GM21423 (cell line): Measurements from ENCODE around the gene TTLL10.

Source experiments
- ATAC-seq: cut with Tn5 transposase; IDR thresholded peaks from one replicate; pipeline ENCODE4 v1.9.1; 2021; ENCODE audit warnings: mild to moderate bottlenecking, moderate library complexity; ENCODE audit not compliant: unreplicated experiment

TTLL10 gene

DNA sequence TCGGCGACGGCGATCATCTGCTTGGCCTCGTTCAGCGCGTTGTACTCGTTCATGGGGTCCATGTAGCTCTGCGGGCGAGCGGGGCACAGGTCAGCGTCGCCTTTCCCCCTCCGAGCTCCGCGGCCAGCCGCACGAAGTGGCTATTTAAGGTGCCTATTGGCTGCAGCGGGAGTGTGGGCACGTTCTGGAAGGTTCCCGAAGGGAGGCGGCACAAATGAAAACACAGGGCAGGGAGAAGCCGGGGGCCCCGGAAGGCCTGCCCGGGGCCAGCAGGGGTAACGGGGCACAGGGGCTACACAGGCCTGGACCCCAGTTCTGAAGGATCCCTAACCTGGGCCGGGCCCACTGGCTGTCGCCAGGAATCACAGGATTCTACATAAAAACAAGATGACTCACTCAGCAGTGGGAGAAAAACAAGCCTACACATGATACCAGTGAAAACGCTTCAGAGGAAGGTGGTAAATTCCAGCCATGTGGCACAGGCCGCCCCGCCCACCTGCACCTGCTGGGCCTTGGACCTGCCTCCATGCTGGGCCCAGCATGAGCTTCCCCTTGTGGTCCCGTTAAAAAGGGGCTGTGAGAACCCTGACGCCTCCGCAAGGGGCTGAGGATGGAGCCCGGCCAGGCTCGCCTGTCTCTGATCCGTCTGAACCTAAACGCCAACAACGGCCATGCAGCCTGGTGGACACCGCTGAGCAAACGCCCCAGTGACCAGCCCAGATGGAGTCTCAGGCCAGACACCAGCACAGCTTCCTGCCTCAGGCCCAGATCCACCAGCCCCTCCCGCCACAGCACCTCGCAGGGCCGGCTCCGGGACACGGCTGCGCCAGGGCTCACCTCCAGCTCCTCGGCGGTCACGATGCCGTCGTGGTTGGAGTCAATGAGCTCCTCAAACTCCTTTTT, 44.2 kb downstream of the TTLL10 start:
- no peak for ATAC-seq

DNA sequence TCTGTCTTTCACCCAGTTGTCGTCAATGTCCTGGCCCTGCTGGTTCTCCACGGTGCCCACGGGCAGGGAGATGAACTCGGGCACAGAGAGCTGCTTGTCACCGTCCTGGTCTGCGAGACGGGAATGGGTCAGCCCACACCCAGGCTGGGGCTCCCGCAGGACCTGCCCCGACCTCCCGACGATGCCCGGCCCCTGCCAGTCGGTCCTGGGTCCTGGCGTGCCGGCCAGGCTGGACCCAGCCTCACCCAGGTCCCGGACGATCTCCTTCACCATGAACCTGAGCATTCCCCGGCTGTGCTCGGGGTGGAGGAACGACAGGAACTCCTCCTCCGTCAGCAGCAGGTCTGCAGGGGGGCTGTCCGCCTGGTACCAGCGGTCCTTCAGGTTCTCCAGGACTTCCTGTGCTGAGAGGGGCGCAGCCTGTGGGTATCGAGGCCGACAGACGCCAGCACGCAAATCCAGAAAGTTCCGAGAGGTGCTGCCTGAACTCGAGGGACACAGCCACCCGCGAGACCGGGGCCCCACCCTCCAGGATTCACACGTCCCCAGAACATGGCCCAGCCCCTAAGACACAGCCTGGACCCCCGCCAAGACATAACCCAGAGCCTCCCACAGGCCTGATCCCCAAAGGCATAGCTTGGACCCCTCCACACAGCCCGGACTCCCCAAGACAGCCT, 45.0 kb downstream of the TTLL10 start:
- no peak for ATAC-seq

DNA sequence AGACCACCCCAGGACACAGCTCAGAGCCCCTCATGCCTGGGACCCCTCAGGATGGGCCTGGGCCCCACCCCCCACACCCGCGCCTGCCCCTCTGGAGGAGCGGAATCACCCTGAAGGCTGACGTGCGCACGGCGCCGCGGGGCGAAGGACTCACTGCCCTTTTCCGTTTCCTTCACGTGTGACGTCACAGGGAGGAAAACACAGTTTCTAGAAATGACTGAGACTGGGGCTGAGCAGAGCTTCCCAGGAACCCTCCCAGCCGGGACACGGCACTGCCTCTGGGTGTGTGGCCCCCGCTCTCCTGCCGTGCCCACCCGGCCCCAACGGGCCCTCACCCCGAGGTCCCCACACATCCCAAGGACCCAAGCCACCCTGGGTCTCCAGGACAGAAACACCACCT, 45.7 kb downstream of the TTLL10 start:
- no peak for ATAC-seq

DNA sequence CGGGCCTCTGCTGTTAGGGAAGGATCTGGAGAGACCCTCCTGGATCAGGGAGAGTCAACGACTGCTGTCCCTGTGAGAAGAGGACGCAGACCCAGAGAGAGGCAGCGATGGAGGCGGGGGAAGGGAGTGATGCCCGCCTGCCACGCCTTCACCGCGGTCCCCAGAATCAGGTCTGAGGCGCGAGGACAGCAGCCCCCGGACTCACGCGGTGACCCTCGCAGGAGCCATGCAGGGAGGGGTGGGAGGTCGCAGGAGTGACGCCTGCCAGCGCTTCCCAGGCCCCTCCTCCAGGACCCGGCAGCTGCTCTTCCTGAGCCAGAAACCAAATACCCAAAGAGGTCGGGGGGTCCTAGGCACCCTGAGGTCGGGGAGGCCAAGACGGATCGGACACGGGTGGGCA, 46.5 kb downstream of the TTLL10 start:
- no peak for ATAC-seq

DNA sequence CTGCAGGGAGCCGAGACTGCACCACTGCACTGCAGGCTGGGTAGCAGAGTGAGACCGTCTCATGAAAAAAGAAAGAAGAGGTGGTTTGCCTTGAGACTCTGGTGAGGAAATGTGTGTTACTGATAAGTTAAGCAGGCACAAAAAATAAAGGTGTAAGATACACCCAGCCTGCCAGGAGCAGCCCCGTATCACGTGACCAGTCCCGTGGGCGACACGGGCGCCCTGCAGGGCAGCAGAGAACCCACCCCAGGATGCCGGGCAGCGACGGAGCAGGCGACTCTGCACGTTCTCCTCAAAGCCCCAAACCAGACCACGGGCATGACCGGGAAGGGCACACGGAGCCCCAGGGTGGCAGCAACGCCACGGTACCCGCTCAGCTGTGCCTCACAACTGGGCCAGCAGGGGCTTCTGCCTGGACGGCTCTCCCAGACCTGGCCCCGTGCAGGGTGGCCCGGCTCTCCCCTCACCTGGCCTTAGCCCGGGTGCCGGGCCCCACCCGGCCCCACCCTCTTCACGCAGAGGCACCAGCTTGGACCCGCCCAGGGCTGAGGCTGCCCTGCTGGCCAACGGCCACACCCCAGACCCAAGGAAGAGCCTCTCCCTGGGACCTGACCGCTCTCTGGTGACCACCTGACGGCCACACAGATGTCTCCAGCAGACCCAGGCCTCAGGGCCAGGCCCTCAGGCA, 48.4 kb downstream of the TTLL10 start:
- ATAC-seq = no peak

DNA sequence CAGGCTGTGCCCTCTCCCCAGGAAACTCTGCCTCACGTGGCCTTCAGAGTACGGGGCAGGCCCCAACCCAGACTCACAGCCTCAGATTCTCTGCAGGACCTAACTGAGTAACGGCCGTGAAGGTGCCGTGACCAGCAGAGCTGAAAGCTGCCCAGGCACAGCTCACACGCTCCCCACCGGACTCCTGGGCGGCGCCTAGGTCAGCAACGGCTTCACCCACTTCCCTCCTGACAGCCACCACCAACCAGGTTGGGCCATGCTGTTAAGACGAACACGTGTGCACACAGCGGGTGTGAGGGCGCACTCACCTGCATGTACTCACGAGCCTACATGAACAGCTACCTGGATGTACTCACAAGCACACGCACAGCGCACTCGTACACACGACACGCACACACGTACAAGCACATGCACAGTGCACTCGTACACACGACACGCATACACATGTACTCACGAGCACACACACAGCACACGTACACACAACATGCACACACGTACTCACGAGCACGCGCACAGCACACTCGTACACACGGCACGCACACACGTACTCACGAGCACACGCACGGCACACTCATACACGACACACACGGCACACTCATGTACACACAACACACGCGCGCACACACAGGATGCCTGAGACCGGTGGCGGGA, 49.0 kb downstream of the TTLL10 start:
- ATAC-seq = no peak

DNA sequence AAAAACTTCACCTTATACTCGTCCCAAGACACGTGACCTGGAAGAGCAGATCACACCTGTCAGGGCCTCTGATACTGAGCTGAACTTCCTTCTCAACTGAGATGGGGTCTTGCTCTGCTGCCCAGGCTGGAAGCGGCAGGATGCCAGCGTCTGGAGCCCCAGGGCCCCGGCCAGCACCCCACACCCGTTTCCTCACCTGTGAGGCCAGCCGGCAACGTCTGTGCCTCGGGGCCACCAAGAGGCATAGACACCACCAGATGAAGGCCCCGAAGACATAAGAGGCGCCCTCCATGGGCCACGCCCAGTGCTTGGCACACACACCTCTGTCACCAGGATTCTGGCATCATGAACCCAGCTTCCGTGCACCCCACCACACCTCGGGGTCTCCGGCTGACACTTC, 49.6 kb downstream of the TTLL10 start:
- no peak for ATAC-seq

DNA sequence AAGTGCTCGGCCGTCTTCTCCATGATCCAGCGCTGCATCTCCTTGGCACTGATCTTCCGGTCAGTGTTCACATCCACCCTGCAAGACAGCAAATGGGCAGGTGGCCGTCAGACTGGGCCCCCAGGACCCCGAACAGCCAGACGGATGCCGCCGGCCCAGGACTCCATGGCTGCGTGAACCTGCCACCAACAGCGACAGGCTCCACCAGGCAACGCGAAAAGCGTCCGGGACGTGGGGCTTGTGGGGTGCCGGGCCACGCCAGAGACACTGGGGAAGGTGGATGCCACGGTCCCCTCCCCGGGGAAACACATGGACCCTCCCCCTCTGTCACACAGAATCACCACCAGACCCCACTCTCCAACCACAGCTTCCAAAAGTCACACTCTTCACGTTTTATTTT, 50.2 kb downstream of the TTLL10 start:
- no peak for ATAC-seq

DNA sequence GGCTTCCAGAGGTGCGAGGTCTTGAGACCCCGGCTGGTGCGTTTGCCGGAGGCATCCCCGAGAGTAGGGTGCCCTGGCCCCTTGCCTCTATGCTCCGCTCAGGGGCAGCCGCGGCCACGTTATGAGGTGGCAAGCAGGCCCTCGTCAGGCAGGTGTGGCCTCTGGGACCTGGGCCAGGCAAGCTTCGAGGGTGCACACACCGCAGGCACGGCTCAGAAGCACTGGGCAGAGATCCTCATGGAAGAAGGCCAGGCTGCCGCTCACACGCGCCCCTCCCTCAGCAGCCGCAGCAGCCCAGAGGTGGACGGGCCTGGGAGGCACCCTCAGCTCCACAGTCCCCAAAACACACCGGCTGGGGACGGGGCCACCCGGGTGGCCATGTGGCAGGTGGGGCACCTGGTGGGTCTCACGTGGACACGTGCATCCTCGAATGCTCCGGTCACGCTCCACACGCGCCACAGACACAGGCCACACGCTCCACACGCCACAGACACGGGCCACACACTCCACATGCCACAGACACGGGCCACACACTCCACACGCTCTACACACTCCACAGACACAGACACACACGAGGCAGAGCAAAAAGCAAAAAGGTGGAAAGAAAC, 51.7 kb downstream of the TTLL10 start:
- no peak for ATAC-seq

DNA sequence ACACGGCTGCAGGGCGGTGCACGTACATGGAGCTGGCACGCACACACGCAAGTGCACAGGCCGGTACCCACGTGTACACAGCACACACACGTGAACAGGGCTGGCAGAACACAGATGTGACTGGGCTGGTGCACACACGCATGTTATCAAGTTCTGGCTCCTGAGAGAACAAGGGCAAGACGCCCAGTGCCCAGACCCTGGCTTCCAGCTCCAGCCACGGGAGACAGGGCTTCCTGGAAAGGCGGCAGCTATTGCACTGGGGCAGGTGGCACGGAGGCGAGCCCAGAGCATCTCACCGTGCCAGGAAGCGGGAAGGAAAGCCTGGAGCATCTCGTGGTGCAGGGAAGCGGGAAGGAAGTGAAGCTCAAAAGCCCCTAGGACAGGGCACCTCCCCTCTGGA, 52.2 kb downstream of the TTLL10 start:
- ATAC-seq = no peak

DNA sequence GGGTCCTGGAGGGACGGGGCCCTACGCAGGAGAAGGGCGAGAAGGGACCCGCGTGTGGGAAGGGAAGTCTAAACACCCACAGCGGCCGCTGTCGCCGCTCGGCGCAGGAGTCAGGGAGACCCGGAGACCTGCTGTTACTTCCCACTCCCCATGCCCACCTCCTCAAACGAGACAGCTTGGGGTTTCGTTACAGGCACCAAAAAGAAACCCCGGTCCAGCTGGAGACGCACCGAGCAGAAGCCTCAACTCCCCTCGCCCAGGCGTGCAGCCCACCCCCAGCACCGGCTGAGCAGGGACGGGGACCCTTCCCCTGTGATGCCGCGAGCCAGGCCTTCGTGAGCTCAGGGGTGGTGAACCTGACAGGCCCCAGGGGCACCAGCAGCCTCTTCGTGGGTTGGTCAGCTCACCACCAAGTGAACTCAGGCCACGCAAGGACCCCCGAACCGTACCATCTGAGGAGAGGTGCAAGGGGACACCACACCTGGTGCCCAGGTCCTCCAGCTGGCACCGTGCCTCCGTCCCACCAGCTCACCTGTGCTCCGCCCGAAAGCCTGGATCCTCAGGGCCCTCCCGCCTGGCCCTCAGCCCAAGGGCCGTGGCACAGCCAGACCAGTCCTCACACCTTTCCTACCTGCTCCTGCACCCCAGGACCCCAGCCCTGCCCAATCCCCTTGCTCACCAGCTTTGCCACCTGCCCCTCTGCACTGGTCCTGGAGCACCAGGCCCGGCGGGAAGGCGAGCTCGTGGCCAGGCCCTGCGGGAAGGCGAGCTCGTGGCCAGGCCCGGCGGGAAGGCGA, 53.1 kb downstream of the TTLL10 start:
- no peak for ATAC-seq

DNA sequence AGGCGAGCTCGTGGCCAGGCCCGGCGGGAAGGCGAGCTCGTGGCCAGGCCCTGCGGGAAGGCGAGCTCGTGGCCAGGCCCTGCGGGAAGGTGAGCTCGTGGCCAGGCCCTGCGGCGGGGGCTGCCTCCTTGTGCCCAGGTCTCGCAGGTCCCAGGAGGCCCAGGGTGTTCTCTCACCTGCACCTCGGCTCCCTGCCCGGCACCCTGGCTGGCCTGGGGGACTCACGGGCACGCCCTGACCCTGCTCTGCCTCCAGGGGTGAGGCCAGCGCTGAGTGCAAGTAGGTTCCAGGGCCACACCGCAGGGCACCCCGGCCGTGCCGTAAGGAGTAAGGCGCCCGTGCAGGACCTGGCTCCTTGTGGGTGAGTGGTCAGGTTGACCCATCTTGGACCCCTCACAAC, 53.7 kb downstream of the TTLL10 start:
- ATAC-seq = no peak

DNA sequence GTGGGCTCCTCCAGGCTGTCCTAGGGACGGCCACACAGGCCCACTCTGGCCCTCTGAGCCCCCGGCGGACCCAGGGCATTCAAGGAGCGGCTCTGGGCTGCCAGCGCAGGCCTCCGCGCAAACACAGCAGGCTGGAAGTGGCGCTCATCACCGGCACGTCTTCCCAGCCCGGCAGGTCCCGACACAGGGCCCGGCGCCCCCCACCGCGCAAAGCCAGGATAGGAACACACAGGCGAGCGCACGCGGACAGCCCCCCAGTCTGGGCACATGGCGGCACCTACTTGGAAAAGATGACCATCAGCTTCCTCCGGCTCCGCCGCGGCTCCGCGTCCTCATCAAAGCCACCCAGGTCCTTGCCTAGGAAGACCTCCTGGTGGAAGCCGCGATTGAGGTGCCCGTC, 54.5 kb downstream of the TTLL10 start:
- no peak for ATAC-seq

DNA sequence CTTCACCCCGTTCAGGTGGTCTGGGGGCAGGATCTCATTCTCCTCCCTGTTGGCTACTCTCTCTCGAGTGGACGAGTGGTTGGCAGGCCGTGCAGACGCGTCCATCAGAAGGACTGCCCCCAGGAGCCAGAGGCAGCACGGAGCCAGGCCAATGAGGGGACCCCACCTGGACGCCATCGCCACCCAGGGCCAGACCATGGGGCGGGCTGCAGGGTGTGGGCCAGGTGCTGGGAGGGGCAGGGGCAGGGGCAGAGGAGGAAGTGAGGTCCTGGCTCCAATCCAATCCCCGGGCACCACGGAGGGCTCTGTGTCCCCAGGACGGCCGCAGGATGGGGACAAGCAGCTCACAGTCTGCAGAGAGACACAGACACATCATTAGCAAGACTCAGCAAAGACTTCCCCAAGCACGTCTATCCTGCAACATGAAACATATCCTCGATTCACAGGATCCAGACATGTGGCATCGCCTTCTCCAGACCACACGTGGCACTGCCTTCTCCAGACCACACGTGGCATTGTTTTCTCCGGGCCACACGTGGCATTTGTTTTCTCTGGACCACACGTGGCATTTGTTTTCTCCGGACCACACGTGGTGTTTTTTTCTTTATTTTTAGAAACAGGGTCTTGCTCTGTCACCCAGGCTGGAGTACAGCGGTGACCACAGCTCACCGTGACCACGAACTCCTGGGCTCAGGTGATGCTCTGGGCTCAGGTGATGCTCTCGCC, 55.1 kb downstream of the TTLL10 start:
- ATAC-seq = no peak

DNA sequence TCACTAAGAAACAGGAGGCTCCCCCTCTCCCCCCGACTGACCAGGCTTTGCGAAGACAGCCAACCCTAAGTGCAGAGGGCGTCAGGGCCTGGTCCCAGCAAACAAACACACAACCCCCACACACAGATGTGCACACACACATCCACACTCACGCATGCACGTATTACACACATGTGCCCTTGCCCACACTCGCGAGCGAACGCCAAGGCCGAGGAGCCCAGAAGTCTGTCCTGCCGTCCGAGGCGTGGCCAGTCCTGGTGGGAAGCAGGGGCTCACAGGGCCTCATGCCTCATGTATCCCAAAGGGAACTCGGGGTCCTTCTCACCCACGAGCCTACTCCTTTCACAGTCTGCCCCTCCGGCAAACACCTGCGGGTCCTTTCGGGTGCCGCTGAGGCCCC, 56.1 kb downstream of the TTLL10 start:
- no peak for ATAC-seq

DNA sequence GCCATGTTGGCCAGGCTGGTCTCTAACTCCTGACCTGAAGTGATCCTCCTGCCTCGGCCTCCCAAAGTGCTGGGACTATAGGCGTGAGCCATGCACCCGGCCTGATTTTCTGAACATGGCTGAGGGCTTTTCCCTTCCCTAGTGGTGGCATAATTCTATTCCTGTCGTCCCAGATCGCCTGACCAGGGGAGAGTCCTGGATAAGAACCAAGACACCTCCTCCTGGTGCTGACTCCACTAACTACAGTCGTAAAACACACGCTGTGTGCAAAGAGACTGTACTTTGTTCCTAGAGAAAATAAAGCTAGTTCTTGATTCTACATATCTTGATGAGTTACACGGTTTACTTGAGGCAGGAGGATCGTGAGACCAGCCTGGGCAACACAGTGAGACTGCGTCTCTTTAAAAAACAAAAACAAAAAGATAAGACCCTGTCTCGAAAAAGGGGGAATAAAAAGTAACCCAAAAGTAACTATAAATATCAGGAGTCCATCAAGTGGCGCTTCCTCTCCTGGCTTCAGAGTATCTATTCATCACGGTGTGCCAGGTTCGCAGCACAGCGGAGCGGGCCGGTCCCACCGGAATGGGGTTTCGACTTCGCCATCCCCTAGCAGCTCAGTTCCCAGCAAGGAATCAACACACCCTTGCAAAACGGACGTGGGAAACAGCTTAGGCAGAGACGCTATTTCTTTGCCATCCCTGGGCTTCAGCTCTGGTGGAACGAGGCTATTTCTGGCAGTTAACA, 57.1 kb downstream of the TTLL10 start:
- ATAC-seq = no peak

DNA sequence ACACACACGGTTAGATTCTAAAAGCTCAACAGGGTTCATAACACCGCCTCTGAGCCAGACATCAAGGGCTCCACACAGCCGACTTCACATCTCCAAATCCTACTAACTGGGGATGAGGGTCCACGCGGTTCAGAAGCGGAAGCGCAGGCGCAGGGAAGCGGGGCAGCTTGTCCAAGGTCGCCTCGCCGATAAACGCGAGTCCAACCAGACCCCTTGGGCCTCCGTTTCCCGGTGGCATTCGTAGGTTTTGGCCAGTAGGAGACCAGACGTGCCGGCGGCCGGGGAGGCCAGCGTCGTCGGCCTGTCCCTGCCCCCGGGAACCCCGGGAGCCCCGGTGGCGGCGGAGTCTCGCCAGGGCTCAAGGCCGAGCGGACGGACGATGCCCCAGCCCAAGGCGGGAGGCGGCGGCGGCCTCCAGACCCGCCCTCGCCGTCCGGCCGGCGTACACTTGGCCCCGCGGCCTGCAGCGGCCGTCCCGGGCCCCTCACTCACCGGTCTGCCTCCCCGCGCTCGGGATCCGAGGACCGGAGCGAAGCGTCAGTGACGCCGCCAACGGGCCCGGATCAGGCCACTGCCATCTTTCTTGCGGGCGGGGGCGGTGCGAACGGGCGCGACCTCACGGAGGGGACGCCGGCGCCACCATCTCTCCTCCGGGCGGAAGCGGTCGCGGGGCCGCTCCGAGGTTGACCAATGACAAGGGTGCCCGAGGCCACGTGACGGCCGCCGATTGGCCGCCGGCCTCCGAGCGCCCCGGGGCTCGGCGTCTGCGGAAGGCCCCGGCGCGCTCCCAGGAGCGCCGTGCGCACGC, 57.9 kb downstream of the TTLL10 start, which contains the start of gene SDF4:
Gene SDF4, minus strand, starts transcription at position 602 of the 808 bp plus-strand sequence. CDS start 3,229 bp downstream, outside the sequence.
- ATAC-seq = peak; percentile 94
